Lower leg skin (tissue), 4 donors: ENCODE results near the gene QSOX1. TPM values are rescaled to one million over a fixed set of nuclear protein-coding genes. Genes with fewer than 3 reads are reported as not detected.

ENCODE experiments used
- DNase-seq, 2 donors: peaks; one replicate each; pipeline ENCODE4 v3.0.0-alpha.2; 2019; ENCODE audit warnings: low spot score in 2 of 2
- H3K4me3 ChIP-seq: fragments of 200-600 bp; sonication (generic); 2 replicates; pipeline ENCODE4 v1.5.1; 2017; ENCODE audit warnings: mild to moderate bottlenecking, low read depth; ENCODE audit not compliant: poor library complexity, severe bottlenecking
- CTCF ChIP-seq, 3 donors: fragments of 450-650 bp; IDR thresholded peaks; one replicate each; pipeline ENCODE4 v1.5.1; 2016; ENCODE audit warnings: antibody characterized with exemption in 3 of 3, mild to moderate bottlenecking in 3 of 3, moderate library complexity in 2 of 3
- POLR2A ChIP-seq, 2 donors: fragments of 450-650 bp; IDR thresholded peaks; one replicate each; pipeline ENCODE4 v1.6.1; 2016 to 2017; ENCODE audit warnings: antibody characterized with exemption in 2 of 2, mild to moderate bottlenecking in 1 of 2, moderate library complexity in 1 of 2
- whole genome bisulfite sequencing, 2 donors: methylation state at CpG; one replicate each; pipeline ENCODE4 v1.1.5; 2018; 5-methylcytosine and 5-hydroxymethylcytosine counted together
- intact Hi-C: fragments of 100-400 bp; cut with DNase I; formaldehyde crosslinking; loops from one replicate; pipeline ENCODE4 v1.15.0; 2023; ENCODE audit warnings: low total_unique reads
- total RNA-seq, 4 donors: library from RNA; depleted of rRNA; stranded (reverse); fragments of >200 nt; gene quantifications; one replicate each; pipeline ENCODE4 v1.1.0, GENCODE V29; 2016

QSOX1 gene
- total RNA-seq, 4 donors from 2014 or later, result 77.7 to 90.3 (median 87.3) TPM

- intact Hi-C loops, result no loop called here
- no peak overlapping the region for H3K4me3 ChIP-seq
- WGBS, 2 donors, result 87 to 88% methylated on average over 19 to 20 of the region's 20 CpGs
- peak in 1 of 2 donors; percentile 64 for DNase-seq
- no peak for TF ChIP-seq CTCF (IDR thresholded peaks at IDR 0.05)
- TF ChIP-seq POLR2A (IDR thresholded peaks at IDR 0.05), result no peak
These were observed 64.4 kb downstream of the QSOX1 start for GRCh38 chr1:180218806-180219765.

- DNase-seq, result peak in 1 of 2 donors; percentile 68
- intact Hi-C loops, result no loop called here
- H3K4me3 ChIP-seq, result no peak overlapping the region
- WGBS, 2 donors, result 86 to 88% methylated on average over 10 to 11 of the region's 11 CpGs
- no peak for TF ChIP-seq CTCF (IDR thresholded peaks at IDR 0.05)
- TF ChIP-seq POLR2A (IDR thresholded peaks at IDR 0.05), result no peak
These were observed 65.1 kb downstream of the QSOX1 start for GRCh38 chr1:180219776-180220175.

- 81 to 82% methylated on average over 6 of the region's 6 CpGs for WGBS, 2 donors
- TF ChIP-seq CTCF (IDR thresholded peaks at IDR 0.05) (no peak), POLR2A (IDR thresholded peaks at IDR 0.05) (no peak)
- no peak overlapping the region for H3K4me3 ChIP-seq
- DNase-seq, result peak in 1 of 2 donors; percentile 48
- intact Hi-C loops, result no loop called here
These were observed 66.8 kb downstream of the QSOX1 start for GRCh38 chr1:180221462-180221861.

GRCh38 chr1:180224902-180225301 is 70.2 kb downstream of the QSOX1 start:
- H3K4me3 ChIP-seq, result no peak overlapping the region
- intact Hi-C loops, result no loop called here
- TF ChIP-seq CTCF (IDR thresholded peaks at IDR 0.05), result no peak
- TF ChIP-seq POLR2A (IDR thresholded peaks at IDR 0.05), result no peak
- 47 to 56% methylated on average over 5 of the region's 5 CpGs for WGBS, 2 donors
- peak in 1 of 2 donors; percentile 28 for DNase-seq

GRCh38 chr1:180225403-180225802 is 70.7 kb downstream of the QSOX1 start:
- WGBS, 2 donors, result 57 to 59% methylated on average over 2 of the region's 2 CpGs
- intact Hi-C loops, result no loop called here
- no peak overlapping the region for H3K4me3 ChIP-seq
- peak in 1 of 2 donors; percentile 17 for DNase-seq
- no peak for TF ChIP-seq CTCF (IDR thresholded peaks at IDR 0.05)
- no peak for TF ChIP-seq POLR2A (IDR thresholded peaks at IDR 0.05)
